Dedifferentiated amniotic fluid mesenchymal stem cell (primary cell): ENCODE results near the gene CENPO.

ENCODE experiments used
- DNase-seq: peaks from one replicate; pipeline ENCODE4 v3.0.0-alpha.2; 2016; ENCODE audit errors: extremely low spot score

The CENPO gene

DNA sequence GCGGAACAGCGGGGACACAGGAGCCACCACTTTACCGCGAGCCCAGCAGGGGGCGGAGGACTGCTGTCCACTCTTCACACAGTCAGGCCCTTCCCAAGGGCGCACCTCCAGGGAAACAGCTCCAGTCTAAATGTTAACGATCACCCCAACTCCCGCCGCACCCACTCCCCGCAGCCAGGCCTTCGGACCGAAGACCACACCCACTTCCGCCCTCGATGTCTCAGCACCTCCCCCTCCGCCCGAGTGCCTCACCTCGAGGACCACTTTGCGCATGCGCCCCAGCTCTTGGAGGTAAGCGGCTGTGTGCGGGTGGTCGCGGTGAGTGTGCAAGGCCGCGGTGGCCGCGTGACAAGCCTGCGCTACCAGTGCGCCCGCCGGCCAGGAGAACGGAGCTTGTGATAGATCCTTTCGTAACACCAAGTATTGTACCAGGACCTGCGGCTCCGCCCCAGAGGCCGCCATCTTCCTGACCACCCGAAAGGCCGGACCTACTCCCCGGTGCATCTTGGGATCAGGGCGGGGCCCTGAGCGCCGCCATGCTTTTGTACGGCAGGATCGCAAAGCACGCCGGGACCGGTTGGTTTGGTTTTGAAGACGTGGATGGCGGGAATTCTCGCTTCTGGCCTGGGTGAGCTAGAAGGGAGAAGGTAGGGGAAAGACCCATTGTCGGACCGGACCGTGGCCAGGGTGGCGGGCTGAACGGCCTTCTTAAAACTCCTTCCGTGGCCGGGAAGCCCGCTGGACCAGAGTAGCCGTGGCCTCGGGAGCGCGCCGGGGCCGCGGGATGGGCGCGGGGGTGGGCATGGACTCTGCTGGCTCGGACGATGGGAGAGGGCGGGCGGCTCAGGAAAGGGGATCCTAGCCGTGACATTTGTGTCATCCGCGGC is at the start of gene CENPO, which contains the start of gene PTRHD1:
Gene CENPO, plus strand, starts transcription at position 552 of the 887 bp plus-strand sequence. CDS start 495 bp downstream, outside the sequence.
Gene PTRHD1, minus strand, starts transcription at position 518 of the 887 bp plus-strand sequence. Its CDS starts 14 bp downstream, at position 504.
- peak; percentile 96 for DNase-seq

DNA sequence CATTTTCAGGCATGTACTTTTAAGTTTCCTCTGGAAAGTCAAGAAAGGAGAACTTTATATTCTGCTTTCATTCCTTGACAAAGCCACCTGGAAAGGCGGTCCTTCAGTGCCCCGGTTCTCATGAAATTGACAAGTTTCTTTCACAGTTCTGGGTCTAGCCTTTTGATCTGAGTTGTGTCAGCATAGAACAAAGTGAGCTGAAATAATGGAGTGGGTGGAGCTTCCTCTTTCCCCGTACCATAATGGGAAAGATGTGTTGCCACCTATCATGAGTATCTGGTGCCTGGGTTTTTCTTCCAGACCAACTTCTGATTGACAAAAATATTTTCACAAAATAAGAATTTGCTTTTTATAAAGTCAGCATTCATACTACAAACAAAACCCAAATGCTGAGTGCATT is 49.3 kb upstream of the CENPO start:
- no peak for DNase-seq

DNA sequence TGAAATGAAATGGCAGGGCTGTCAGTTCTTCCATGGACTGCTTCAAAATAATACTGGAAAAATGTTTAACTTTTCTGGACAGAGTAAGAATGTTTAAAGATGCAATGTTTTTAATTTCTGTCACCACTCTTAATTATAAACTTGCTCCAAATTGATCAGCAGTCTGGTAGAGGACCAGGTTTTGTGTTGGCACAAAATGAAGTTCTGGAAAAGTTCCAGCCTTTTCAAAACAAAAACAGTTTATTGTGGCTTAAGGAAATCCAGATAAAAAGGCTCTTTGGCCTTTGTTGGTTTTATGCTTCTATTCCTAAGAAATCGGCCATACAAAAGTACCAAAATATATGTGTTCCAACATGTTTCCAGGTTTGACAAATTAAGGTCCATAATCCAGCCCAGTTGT is 48.9 kb upstream of the CENPO start:
- DNase-seq = no peak

GRCh38 chr2:24745825-24746224 is 47.4 kb upstream of the CENPO start:
- no peak for DNase-seq

DNA sequence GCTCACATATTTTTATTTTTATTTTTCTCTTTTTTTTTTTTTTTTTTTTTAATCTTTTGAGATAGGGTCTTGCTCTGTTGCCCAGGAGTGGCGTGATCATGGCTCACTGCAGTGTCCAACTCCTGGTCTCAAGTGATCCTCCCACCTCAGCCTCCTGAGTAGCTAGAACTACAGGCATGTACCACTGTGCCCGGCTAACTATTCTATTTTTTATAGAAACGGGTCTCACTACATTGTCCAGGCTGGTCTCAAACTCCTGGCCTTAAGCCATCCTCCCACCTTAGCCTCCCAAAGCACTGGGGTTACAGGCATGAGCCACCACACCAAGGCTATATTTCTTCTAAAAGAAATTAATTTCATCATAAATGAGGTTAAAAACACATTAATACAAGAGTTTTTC is 45.9 kb upstream of the CENPO start:
- DNase-seq = no peak

DNA sequence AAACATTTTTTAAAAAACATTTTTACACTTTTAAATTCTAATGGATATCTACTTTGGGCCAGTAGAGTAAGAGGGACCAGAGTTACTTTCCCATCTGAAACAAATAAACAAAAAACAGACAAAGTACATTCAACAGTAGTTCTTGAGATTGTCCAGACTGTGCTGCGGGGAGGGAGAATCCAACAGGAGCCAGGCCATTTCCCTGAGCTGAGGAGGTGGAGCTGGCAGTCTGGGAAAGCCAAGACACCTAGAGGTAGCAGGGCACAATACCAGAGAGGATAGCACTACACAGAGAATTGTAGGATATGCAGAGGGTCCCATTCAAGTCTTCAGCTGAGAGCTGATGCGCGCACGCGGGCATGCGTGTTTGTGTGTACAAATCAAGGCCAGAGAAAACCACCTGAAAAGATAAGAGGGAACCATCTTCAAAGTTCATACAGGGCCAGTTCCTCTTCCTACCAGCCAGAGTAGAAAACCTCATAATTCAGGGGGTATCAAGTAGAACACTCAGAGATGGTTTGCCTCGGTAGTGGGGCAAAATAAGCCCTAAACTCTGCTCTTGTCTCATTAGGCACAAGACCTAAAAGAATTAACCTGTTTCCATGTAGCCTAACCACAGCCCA is 44.0 kb upstream of the CENPO start:
- DNase-seq = no peak

DNA sequence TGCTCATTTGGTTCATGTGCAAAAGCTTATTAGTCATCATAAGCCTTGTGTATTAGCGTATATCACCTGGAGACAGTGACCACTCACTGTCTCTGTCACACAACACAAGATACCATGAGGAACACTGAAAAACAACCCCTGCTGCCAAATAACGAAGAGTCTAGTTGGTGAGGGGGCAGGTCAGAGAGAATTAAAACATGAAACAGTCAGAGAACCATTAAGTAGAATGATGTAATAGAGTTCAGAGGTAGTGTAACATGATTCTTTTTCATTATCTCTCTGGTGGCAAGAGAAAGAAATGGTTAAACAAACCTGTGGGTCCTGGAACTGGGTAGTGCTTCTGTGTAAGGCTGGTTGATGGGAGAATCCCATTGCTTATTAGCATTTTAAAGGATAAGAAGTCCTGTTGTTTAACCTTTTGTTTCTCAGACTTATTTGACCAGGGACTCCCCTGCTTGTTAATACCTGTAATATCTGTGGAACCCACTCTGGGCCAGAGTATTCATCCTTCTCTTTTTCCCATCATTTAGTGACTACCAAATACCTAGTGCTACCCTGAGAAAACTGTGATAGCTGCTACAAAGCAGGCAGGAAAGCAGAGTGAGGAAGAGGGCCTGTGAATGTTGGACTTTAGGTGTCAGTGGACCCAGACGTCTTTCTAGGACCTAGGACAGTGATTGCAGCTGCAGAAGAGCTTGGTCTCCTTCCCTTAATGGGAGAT is 38.1 kb upstream of the CENPO start:
- DNase-seq = no peak

- no peak for DNase-seq
Observed at GRCh38 chr2:24756789-24757188, 36.4 kb upstream of the CENPO start.

GRCh38 chr2:24761866-24762265 is 31.4 kb upstream of the CENPO start:
- DNase-seq = no peak

DNA sequence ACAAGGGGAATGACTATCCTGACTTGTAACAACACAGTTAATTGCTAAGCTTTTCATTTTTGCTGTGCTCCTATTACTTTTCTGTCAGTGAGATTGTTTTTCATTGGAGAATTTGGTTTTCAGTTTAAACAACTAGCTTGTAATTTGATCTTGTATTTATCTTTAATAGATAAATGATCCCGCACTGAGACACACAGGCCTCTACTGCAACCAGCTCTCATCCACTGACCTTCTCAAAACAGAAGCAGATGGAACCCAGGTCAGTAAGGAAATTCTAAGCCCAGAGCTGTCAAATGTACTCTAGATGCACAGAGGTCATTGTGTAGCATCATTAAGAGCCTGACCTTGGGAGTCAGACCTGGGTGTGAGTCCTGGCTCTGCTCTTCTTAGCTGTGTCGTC is 30.7 kb upstream of the CENPO start:
- no peak for DNase-seq

- no peak for DNase-seq
Observed at GRCh38 chr2:24763843-24764242, 29.4 kb upstream of the CENPO start.

DNA sequence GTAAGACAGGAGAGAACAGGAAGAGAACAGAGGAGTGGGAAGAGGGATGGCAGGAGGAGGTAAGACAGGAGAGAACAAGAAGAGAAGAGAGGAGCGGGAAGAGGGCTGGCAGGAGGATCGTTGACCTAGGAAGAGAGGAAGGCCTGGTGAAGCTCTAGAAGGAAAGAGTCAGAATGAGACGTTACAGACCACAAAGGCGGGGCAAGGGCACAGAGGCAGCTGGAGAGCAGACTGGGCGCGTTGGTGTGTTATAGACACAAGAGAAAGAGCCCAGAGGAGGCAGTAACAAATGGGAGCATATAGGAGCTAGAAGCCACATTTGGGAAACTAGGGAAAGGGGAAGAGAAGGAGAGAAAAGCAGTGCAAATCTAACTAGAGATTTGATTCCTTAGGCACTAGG is 26.6 kb upstream of the CENPO start:
- no peak for DNase-seq

DNA sequence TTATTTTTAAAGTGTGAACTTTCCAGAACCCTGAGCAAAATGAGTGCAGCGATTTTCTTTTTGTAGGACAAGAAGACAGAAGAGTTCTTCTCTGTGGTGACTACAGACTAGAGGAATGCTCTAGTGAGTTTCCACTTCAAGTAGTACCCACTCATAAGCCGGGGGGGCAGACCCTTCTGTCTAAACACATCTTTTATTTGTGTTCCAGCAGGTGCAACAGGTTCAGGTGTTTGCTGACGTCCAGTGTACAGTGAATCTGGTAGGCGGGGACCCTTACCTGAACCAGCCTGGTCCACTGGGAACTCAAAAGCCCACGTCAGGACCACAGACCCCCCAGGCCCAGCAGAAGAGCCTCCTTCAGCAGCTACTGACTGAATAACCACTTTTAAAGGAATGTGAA is 25.2 kb upstream of the CENPO start:
- no peak for DNase-seq

- DNase-seq = no peak
Observed at GRCh38 chr2:24768601-24769000, 24.6 kb upstream of the CENPO start.

- no peak for DNase-seq
Observed at GRCh38 chr2:24771061-24771460, 22.2 kb upstream of the CENPO start.

DNA sequence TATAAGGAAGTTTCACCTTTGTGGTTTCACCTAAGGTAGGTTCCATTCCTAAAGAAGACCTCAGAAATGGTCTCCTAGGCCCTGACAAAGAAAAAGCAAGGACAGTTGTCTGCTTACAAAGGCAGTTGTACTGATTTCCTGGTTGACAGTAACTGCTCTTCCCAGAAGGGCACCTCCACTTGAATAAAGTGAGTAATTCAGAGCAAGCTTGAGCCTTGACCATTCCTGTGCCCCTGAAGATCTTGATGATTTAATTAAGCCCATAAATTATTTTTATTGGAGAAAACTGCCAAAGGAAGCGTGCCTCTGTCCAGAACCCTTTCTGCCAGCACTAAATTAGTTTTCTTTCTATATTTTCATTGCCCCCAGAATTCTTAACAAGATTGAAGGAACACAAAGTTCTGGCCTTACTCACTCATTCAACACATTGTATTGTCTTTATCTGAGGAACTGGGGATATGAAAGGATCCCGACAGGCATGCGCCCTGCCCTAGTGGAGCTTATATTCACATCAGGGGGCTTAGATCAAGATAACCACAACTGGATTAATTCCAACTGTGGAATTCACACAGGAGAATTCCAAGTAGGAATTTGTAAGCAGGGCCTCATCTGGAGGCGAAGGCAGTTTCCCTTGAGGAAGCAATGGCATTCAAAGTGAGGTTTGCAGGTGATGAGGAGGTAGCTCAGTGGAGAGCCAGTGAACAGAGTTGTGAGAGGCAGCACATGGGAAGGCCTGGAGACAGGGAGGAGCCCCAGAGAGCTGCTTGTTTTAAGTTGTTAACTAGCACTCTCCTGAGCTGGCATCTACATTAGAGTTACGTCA is 21.2 kb upstream of the CENPO start:
- DNase-seq = no peak

DNA sequence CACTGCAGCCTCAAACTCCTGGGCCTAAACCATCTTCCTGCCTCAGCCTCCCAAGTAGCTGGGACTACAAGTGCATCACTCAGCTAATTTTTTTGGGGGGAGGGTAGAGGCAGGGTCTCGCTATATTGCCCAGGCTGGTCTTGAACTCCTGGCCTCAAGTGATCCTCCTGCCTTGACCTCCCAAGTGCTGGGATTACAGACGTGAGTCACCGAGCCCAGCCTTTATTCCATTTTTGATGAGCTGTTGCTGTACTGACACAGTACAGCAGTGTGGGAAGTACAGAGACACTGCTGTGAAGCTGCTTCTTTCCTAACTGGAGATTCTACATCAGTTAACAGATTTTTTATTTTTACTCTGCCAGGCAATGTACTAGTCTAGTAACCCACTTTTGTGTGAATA is 18.9 kb upstream of the CENPO start:
- DNase-seq = no peak

DNA sequence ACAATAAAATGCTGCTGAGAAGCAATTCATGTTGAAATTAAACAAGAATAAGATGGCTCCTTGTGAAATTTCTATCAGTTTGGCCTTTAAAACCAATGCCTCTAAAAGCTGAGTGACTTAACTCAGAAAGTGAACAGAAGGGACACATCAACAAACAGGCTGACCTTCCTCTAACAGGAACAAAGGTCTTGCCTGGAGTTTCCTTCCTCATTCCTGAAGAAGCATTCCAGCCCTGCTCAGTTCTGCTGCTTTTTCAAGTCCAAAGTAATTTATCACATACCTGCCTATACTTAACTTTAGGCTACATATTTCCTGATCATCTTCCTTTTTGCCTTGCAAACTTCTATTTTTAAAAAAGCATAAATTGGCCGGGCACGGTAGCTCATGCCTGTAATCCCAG is 14.1 kb upstream of the CENPO start:
- DNase-seq = no peak

- no peak for DNase-seq
Observed at GRCh38 chr2:24783641-24784040, 9.6 kb upstream of the CENPO start.

DNA sequence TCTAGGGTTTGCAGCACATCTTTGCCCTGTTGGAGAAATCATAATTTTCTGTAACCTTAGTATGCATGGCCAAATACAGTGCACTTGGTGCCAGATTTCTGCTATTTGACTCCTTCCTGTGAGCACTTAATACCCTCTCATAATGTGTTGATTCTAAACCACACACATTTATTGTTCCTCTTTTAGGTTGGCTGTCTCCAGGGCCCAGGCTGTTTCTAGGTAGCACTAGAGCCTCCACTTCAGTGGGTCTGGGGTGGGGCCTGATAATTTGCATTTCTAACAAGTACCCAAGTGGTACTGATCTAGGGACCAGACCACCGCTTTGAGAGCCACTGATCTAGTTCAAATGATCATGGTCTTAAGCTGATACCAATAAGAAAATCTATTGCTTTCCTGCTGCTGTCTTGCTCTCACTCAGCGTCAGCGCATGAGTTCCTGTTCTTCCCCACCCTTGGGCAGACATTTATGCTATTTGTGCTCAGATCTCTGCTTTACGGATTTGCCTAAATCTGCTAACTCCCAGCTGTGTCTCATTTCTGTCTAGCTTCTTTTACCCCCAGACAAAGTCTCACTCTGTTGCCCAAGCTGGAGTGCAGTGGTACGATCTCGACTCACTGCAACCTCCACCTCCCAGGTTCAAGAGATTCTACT is 7.4 kb upstream of the CENPO start:
- DNase-seq = no peak

DNA sequence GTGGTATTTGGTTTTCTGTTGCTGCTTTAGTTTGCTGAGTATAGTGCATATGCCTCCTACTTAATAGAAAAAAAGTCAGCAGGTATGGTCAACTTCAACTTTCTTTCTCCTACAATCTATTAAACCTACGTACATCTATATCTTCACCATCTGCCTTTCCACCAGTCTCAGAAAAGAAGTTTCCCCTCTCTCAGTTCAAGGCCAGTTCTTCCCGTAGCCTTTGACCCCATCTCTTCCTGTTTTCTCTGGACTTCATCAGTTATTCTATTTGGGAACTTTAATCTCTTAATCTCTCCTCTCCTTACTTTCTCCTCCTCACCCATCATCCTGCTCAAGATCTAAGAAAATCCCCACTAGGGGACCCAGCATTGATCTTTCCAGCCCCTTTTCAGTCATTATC is 5.7 kb upstream of the CENPO start:
- DNase-seq = no peak
